Mucosa of rectum (tissue), 2 donors: ENCODE results near the gene MST1.
"Not testable (repeated sequence)": the region's sequence is repeated elsewhere in the genome, so short reads cannot be mapped to it uniquely, and the experiment has no call there.

Source experiments
- H3K27ac ChIP-seq, 2 donors: one replicate each; pipeline ENCODE4 v1.7.0; 2013; ENCODE audit warnings: inconsistent platforms in 2 of 2, low read depth in 2 of 2, low read length in 2 of 2
- H3K27me3 ChIP-seq, 2 donors: one replicate each; pipeline ENCODE4 v1.7.0; 2013; ENCODE audit warnings: low read length in 2 of 2; ENCODE audit not compliant: control insufficient read depth in 2 of 2, insufficient read depth in 2 of 2
- H3K36me3 ChIP-seq, 2 donors: one replicate each; pipeline ENCODE4 v1.7.0; 2013; ENCODE audit warnings: low read length in 2 of 2; ENCODE audit not compliant: control insufficient read depth in 2 of 2, insufficient read depth in 2 of 2
- H3K4me1 ChIP-seq, 2 donors: one replicate each; pipeline ENCODE4 v1.7.0; 2013; ENCODE audit warnings: low read length in 2 of 2, mild to moderate bottlenecking in 1 of 2; ENCODE audit not compliant: control insufficient read depth in 2 of 2, insufficient read depth in 2 of 2
- H3K4me3 ChIP-seq, 2 donors: one replicate each; pipeline ENCODE4 v1.7.0; 2013; ENCODE audit warnings: low read length in 2 of 2
- H3K9ac ChIP-seq, 2 donors: one replicate each; pipeline ENCODE4 v1.7.0; 2013; ENCODE audit warnings: low read length in 2 of 2, low read depth in 1 of 2, mild to moderate bottlenecking in 1 of 2
- H3K9me3 ChIP-seq, 2 donors: one replicate each; pipeline ENCODE4 v1.7.0; 2013; ENCODE audit warnings: low read length in 2 of 2; ENCODE audit not compliant: control insufficient read depth in 2 of 2
- donor health status: healthy.
- donor health status: Normal muscosa, but diverticular disease.

The MST1 gene

GRCh38 chr3:49701388-49702077, 12.3 kb upstream of the MST1 start:
- no peaks in the 10 kb centered on the region for H3K9me3 ChIP-seq
- H3K27ac ChIP-seq = no peak overlapping the region
- no peaks in the 10 kb centered on the region for H3K27me3 ChIP-seq
- H3K4me3 ChIP-seq = no peak overlapping the region
- no peaks in the 10 kb centered on the region for H3K4me1 ChIP-seq
- H3K36me3 ChIP-seq = peaks cover 16 to 56% of the 10 kb centered on the region in 2 donors
- H3K9ac ChIP-seq = no peak overlapping the region

- Histone ChIP-seq H3K27me3 (no peaks in the 10 kb centered on the region), H3K27ac (no peak overlapping the region), H3K36me3 (peaks cover 11 to 50% of the 10 kb centered on the region in 2 donors), H3K4me1 (no peaks in the 10 kb centered on the region), H3K4me3 (no peak overlapping the region), H3K9me3 (no peaks in the 10 kb centered on the region), H3K9ac (no peak overlapping the region)
Measured at GRCh38 chr3:49700453-49701128, 11.3 kb upstream of the MST1 start.

- Histone ChIP-seq H3K27ac (no peak overlapping the region), H3K27me3 (no peaks in the 10 kb centered on the region), H3K9me3 (no peaks in the 10 kb centered on the region), H3K36me3 (peaks cover 8 to 49% of the 10 kb centered on the region in 2 donors), H3K4me1 (no peaks in the 10 kb centered on the region), H3K4me3 (no peak overlapping the region), H3K9ac (no peak overlapping the region)
Measured at GRCh38 chr3:49700014-49700413, 10.7 kb upstream of the MST1 start.

- Histone ChIP-seq H3K4me3 (no peak overlapping the region), H3K9me3 (no peaks in the 10 kb centered on the region), H3K36me3 (peaks cover 8 to 49% of the 10 kb centered on the region in 2 donors)
Measured at GRCh38 chr3:49699281-49699979, 10.2 kb upstream of the MST1 start.

GRCh38 chr3:49695350-49696015, 6.2 kb upstream of the MST1 start:
- not testable (repeated sequence) for H3K9ac ChIP-seq

More at GRCh38 chr3:49699281-49699979, 10.2 kb upstream of the MST1 start:
- Histone ChIP-seq H3K27me3 (no peaks in the 10 kb centered on the region), H3K9ac (no peak overlapping the region), H3K4me1 (no peaks in the 10 kb centered on the region), H3K27ac (no peak overlapping the region)

GRCh38 chr3:49694409-49695070, 5.3 kb upstream of the MST1 start:
- H3K4me3 ChIP-seq, H3K9ac ChIP-seq, H3K27me3 ChIP-seq, H3K27ac ChIP-seq, H3K9me3 ChIP-seq: not testable (repeated sequence)
- Histone ChIP-seq H3K4me1 (peaks cover 3 to 12% of the 10 kb centered on the region in 2 donors), H3K36me3 (peaks cover 5 to 22% of the 10 kb centered on the region in 2 donors)

More at GRCh38 chr3:49695350-49696015, 6.2 kb upstream of the MST1 start:
- not testable (repeated sequence) for H3K27ac ChIP-seq, H3K27me3 ChIP-seq, H3K4me3 ChIP-seq, H3K9me3 ChIP-seq, H3K4me1 ChIP-seq
- peaks cover 8 to 31% of the 10 kb centered on the region in 2 donors for H3K36me3 ChIP-seq

GRCh38 chr3:49691481-49691880, 2.2 kb upstream of the MST1 start:
- H3K27ac ChIP-seq, H3K27me3 ChIP-seq, H3K36me3 ChIP-seq, H3K9me3 ChIP-seq: not testable (repeated sequence)
- Histone ChIP-seq H3K9ac (peak overlapping the region in 1 of 2 donors; percentile 56), H3K4me3 (peak overlapping the region; percentile 1 to 33), H3K4me1 (peaks cover 11 to 20% of the 10 kb centered on the region in 2 donors)

GRCh38 chr3:49690856-49691255, 1.6 kb upstream of the MST1 start:
- peaks cover 11 to 20% of the 10 kb centered on the region in 2 donors for H3K4me1 ChIP-seq
- H3K9ac ChIP-seq, H3K27ac ChIP-seq, H3K36me3 ChIP-seq, H3K4me3 ChIP-seq, H3K9me3 ChIP-seq, H3K27me3 ChIP-seq: not testable (repeated sequence)

- H3K9me3 ChIP-seq, H3K36me3 ChIP-seq, H3K27me3 ChIP-seq: not testable (repeated sequence)
- peak overlapping the region in 1 of 2 donors; percentile 75 for H3K27ac ChIP-seq
- peak overlapping the region; percentile 80 to 86 for H3K9ac ChIP-seq
- H3K4me1 ChIP-seq = peaks cover 11 to 20% of the 10 kb centered on the region in 2 donors
- H3K4me3 ChIP-seq = peak overlapping the region; percentile 91 to 97
Measured at GRCh38 chr3:49689908-49690624, 792 bp upstream of the MST1 start.
